ENCODE results near the gene PPBP. TPM values are rescaled to one million over a fixed set of nuclear protein-coding genes. Genes with fewer than 3 reads are reported as not detected.

PPBP gene
- total and polyA plus RNA-seq, 9 of the 15 experiments (the other 6 are each of a cell fraction or from before 2014, with no cell fraction given): 0.17 to 0.55 (median 0.29) TPM; not detected in 4

DNA sequence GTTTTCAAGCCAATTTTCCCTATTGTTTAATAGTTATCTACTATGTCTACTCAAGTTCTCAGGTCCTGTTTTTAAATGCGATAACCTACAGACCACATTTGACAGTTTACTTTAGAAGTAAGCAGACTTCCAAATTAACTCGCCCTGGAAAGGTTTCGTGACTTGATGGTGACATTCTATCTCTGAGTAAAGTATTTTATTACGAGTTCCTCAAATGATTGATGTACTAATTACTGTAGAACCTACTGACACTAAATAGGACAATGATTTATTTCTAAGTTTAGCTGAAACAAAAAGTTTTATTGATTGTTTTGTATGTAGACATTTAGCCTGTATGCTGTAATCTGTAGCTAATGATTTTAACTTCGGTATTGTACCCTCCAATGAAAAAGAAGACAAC is 1.9 kb upstream of the PPBP start:
- WGBS (ENCODE audit: insufficient coverage, low coverage, missing lambda C conversion rate): 82% methylated on average over 5 of the region's 5 CpGs
- DNase-seq (ENCODE audit: extremely low read depth in 1 of 4, low spot score in 3 of 4) (no peak), ATAC-seq (no peak), FAIRE-seq (no peak)
- Histone ChIP-seq H3K4me1 (replicated peaks in 1 of 2; ENCODE audit: control insufficient read depth in 2 of 2, insufficient read depth in 2 of 2, low read length in 2 of 2) (peaks cover 0 to 14% of the 10 kb centered on the region in 2 experiments; a peak in 2 of 5 replicates), H3K27me3 (ENCODE audit: control insufficient read depth in 2 of 2, insufficient read depth in 2 of 2, low read length in 2 of 2) (no peaks in the 10 kb centered on the region), H2AFZ (ENCODE audit: low read depth, low read length) (no peak overlapping the region), H4K20me1 (replicated peaks; ENCODE audit: control insufficient read depth, insufficient read depth, low read length) (no peaks in the 10 kb centered on the region), H3K36me3 (ENCODE audit: control insufficient read depth, insufficient read depth, low read length) (no peaks in the 10 kb centered on the region), H3K4me2 (ENCODE audit: insufficient read depth, low read length) (no peak overlapping the region), H3K9me3 (replicated peaks; ENCODE audit: control insufficient read depth, insufficient read depth, low read depth, low read length) (no peaks in the 10 kb centered on the region), H3K79me2 (ENCODE audit: control insufficient read depth, insufficient read depth, low read length) (no peaks in the 10 kb centered on the region), H3K27ac (ENCODE audit: extremely low read depth, low read depth, low read length) (no peak overlapping the region), H3K9ac (ENCODE audit: insufficient read depth in 1 of 2, low read depth in 2 of 2, low read length in 2 of 2) (no peak overlapping the region), H3K9me1 (ENCODE audit: control insufficient read depth, insufficient read depth, low read length) (no peaks in the 10 kb centered on the region), H3K4me3 (no peak overlapping the region)
- no TSS peak for BruUV-seq (replicated peaks)
- POLR2A ChIA-PET: no interaction called here
- in situ Hi-C loops (cut with MboI) (no loop called here), intact Hi-C loops (cut with micrococcal nuclease) (no loop called here)
- TF ChIP-seq STAT5A (IDR thresholded peaks at IDR 0.05; ENCODE audit: borderline replicate concordance, low read length): no peak
- TF ChIP-seq NR2C1 (IDR thresholded peaks at IDR 0.05): no peak
- TF ChIP-seq NR2C1 (tag; IDR thresholded peaks at IDR 0.05): no peak
- no peak for TF ChIP-seq RBM22 (IDR thresholded peaks at IDR 0.05; ENCODE audit: low read depth, low read length, poor library complexity, severe bottlenecking)
- no peak for TF ChIP-seq KHSRP (IDR thresholded peaks at IDR 0.05)
- TF ChIP-seq, protein P1, sequence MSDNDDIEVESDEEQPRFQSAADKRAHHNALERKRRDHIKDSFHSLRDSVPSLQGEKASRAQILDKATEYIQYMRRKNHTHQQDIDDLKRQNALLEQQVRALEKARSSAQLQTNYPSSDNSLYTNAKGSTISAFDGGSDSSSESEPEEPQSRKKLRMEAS (CRISPR knock-in tag; IDR thresholded peaks at IDR 0.05): no peak
- TF ChIP-seq SAFB (IDR thresholded peaks at IDR 0.05; ENCODE audit: borderline replicate concordance, low read depth, low read length): no peak
- no peak for TF ChIP-seq SRSF1 (IDR thresholded peaks at IDR 0.05; ENCODE audit: low read depth, low read length)
- TF ChIP-seq HMG20A (CRISPR knock-in tag; conservative IDR thresholded peaks at IDR 0.05): no peak
- TF ChIP-seq MTA2 (IDR thresholded peaks at IDR 0.05; ENCODE audit: low read depth): no peak
- no peak for TF ChIP-seq HMGXB4 (CRISPR knock-in tag; IDR thresholded peaks at IDR 0.05)
- TF ChIP-seq ARID2 (IDR thresholded peaks at IDR 0.05): no peak
- CTCF ChIA-PET (ENCODE audit: low intra/inter-chr PET ratio): interaction anchor here (0.6 kb wide), 1 partner anchor 1171 kb away, joined by 3 read pairs; no protein-coding TSS in a partner anchor

Measured in K562 (cell line).